ENCODE measurements around the gene HS6ST1.

Gene HS6ST1

DNA sequence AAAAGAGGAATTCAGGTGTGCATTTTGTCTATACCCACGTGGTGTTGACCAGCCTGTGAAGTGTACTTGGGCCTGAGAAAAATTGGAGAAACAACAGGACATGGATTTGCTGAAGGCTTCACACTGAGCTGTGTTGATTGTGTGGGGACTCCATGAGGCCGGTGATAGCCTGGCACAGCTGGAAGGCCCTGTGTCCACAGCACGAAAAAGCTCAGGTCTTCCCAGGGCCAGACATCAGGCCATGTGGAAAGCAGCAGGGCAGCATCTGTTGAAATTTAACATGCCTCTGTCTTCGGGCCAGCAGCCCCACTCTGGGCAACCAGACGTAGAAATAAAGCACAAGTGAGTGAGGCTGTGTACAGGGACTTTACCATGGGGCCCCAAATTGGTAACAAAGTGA, 84.1 kb downstream of the HS6ST1 start:
- no peak for DNase-seq

DNA sequence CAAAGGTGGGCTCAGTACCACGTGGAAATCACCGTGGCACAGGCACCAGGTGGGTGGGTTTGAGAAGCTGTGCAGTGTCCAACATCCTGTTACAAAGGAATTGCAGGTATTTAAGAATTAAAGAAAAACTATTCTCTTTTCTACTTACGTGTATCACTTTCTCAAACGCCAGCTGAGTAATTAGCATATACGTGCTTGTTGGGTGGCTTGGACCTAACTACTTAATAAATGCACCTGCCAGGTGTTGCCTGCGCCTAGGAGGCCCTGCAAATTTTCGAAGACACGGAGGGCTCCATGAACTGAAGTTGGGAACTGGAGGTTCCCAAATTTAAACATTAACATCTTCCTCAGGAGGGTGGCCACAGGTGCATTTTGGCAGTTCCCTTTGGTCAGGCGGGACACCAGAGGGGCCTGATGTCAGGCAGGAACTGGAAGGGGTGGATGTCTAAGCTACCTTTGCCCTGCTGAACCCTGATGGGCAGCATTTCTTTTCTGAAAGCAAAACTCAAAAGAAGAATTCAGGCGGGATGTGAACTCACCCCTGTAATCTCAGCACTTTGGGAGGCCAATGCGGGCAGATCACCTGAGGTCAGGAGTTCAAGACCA, 84.8 kb downstream of the HS6ST1 start:
- DNase-seq: no peak

DNA sequence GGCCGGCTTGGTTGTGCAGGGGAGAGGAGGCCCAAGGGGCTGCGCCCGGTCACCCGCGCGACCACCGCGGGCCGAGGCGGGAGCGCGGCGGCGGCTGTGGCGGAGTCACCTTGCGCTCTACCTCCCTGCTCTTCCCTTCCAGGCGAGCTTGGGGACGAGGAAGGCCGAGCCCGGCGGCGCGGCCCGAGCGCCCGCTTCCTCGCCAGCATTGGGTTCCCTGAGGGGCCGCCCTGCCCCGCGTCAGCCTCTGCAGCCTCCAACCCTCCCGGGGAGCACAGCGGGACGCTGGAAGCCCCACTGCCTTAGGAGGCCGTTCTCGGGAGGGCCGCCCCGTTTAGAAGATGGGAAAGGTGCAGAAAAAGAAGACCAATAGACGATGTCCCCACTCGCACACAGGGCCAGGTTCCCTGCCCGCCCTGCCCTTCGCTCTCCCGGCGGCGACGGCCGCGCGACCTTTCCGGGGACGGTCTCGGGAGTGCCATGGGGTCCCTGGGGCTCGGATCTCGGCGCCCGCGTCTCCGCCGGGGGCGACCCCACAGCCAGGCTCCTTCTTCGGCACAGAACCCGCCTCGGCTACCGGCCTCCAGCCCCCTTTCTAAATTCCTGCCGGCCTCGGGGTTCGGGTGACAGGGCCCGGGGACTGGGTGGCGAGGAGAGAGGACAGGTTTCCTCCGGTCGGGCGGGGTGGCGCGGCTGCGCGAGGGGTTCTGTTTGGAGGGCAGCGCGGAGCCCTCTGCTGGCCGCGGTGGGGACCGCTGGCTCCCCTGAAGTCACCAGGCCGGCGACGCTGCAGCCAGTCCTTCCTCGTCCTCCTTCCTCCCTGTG, 85.5 kb downstream of the HS6ST1 start:
- peak; percentile 70 for DNase-seq

DNA sequence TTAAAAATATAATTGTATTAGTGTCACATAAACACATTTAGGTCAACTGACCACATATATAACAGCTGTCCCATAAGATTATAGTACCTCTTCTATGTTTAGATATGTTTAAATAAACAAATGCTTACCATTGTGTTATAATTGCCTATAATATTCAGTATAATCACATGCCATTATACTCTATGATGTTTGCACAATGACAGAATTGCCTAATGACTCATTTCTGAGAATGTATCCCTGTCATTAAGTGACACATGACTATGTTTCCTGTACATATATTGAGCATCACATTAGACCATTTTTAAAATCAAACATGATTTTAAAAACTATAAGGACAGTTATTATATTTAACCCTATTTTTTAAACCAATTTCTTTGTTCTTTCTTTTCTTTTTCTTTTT, 89.8 kb downstream of the HS6ST1 start:
- DNase-seq: no peak

DNA sequence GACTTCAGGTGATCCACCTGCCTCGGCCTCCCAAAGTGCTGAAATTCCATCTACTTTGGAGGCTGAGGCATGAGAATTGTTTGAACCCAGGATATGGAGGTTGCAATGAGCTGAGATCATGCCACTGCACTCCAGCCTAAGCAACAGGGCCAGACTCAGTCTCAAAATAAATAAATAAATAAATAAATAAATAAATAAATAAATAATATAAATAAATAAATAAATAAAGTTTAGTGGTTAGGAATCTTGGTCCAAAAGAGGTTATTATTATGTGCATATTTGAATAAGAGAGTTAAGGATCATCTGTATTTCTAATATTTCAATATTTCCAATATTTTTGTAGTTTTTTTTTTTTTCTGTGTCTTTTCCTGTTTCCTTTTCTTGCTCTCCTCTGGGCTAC, 90.8 kb downstream of the HS6ST1 start:
- DNase-seq: no peak

DNA sequence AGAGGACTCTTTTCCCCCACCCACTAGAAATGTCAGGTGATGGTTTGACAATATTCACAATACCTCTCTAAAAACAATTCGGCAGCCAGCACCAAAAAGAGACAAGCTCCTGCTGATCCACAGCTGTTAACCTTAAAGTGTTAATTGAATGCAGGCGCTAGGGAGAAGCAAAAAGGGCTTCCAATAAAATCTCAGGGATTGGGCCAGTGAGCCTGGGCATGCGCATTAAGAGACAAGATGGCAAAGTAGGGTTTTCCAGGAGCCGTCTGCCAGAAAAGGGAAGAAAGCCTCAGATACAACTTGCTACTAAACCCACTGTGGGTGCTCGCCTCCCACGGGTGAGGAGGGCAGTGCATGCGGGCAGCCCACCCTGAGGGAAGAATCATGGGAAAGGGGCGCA, 98.8 kb downstream of the HS6ST1 start:
- no peak for DNase-seq

DNA sequence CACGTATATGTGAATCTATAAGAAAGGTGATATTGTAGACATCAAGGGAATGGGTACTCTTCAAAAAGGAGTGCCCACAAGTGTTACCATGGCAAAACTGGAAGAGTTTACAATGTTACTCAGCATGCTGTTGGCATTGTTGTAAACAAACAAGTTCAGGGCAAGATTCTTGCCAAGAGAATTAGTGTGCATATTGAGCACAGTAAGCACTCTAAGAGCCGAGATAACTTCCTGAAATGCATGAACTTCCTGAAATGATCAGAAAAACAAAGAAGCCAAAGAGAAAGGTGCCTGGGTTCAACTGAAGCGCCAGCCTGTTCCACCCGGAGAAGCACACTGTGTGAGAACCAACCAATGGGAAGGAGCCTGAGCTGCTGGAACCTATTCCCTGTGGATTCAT, 101.0 kb downstream of the HS6ST1 start:
- no peak for DNase-seq

DNA sequence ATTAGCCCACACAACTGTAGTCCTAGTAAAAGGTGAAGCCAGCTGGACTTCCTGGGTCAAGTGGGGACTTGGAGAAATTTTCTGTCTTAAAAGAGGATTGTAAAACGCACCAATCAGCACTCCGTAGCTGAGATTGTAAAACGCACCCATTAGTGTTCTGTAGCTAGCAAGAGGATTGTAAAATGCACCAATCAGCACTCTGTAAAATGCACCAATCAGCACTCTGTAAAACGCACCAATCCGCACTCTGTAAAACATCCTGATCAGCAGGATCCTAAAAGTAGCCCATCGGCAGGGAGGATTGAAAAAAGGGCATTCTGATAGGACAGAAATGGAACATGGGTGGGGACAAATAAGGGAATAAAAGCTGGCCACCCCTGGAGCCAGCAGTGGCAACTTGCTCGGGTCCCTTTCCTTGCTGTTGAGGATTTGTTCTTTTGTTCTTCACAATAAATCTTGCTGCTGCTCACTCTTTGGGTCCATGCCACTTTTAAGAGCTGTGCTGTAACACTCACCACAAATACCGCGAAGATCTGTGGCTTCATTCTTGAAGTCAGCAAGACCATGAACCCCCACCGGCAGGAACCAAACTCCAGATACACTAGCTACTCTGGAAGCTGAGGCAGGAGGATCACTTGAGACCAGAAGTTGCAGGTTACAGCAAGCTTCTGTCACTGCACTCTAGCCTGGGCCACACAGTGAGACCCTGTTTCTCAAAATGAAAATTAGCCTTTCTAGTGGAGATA, 102.6 kb downstream of the HS6ST1 start:
- no peak for DNase-seq

Data from effector CD4-positive, alpha-beta T cell (primary cell).